Breast epithelium (tissue), 4 donors: ENCODE measurements around the gene ZNHIT2. TPM values are rescaled to one million over a fixed set of nuclear protein-coding genes. Genes with fewer than 3 reads are reported as not detected.

Source experiments
- DNase-seq, 2 donors: peaks; one replicate each; pipeline ENCODE4 v3.0.0-alpha.2; 2019; ENCODE audit warnings: low spot score in 2 of 2
- H3K27ac ChIP-seq, 2 donors: fragments of 200-600 bp; sonication (generic) in 1 of 2; one replicate each; pipeline ENCODE4 v1.5.1; 2016 to 2019; ENCODE audit warnings: mild to moderate bottlenecking in 1 of 2
- H3K27me3 ChIP-seq, 2 donors: fragments of 200-600 bp; sonication (generic) in 1 of 2; one replicate each; pipeline versions ENCODE4 v1.5.1 to v1.6.0; 2017 to 2019; ENCODE audit warnings: control low read depth in 1 of 2, mild to moderate bottlenecking in 1 of 2
- H3K36me3 ChIP-seq: fragments of 200-600 bp; one replicate; pipeline ENCODE4 v1.5.1; 2019
- H3K4me1 ChIP-seq, 2 donors: fragments of 200-600 bp; sonication (generic); one replicate each; pipeline ENCODE4 v1.5.1; 2016 to 2019; ENCODE audit warnings: control low read depth in 1 of 2
- H3K4me3 ChIP-seq, 3 donors: fragments of 200-600 bp; sonication (generic); 1 replicate in 2 of 3; 2 replicates in 1 of 3; pipeline ENCODE4 v1.5.1; 2016 to 2019; ENCODE audit warnings: mild to moderate bottlenecking in 3 of 3, moderate library complexity in 2 of 3
- H3K9me3 ChIP-seq, 2 donors: fragments of 200-600 bp; sonication (generic) in 1 of 2; one replicate each; pipeline ENCODE4 v1.5.1; 2016 to 2019; ENCODE audit warnings: control low read depth in 1 of 2
- CTCF ChIP-seq, 3 donors: fragments of 450-650 bp; IDR thresholded peaks; one replicate each; pipeline ENCODE4 v1.5.1; 2016 to 2017; ENCODE audit warnings: antibody characterized with exemption in 3 of 3, mild to moderate bottlenecking in 3 of 3, moderate library complexity in 3 of 3
- POLR2A ChIP-seq: fragments of 450-650 bp; IDR thresholded peaks from one replicate; pipeline ENCODE4 v1.6.1; 2016; ENCODE audit warnings: antibody characterized with exemption, mild to moderate bottlenecking, moderate library complexity
- POLR2AphosphoS5 ChIP-seq, 3 donors: sonication (generic); formaldehyde crosslinking; IDR thresholded peaks; one replicate each; pipeline ENCODE4 v1.6.1; 2017; ENCODE audit warnings: antibody characterized with exemption in 3 of 3
- intact Hi-C: fragments of 100-400 bp; cut with DNase I; formaldehyde crosslinking; loops from one replicate; pipeline ENCODE4 v1.15.1; 2023; ENCODE audit warnings: low total_unique reads
- total RNA-seq, 3 donors: library from RNA; depleted of rRNA; stranded (reverse); fragments of >200 nt; gene quantifications; one replicate each; pipeline ENCODE4 v1.1.0, GENCODE V29; 2016

The ZNHIT2 gene
- total RNA-seq, 3 donors from 2014 or later, result 14.6 to 23.3 (median 20.3) TPM

GRCh38 chr11:65126624-65127274 is 9.2 kb upstream of the ZNHIT2 start:
- H3K4me1 ChIP-seq, result no peaks in the 10 kb centered on the region
- H3K4me3 ChIP-seq, result no peak overlapping the region
- TF ChIP-seq CTCF (IDR thresholded peaks at IDR 0.05), result no peak
- TF ChIP-seq POLR2AphosphoS5 (IDR thresholded peaks at IDR 0.05), result no peak
- TF ChIP-seq POLR2A, result no peak
- DNase-seq, result no peak
- H3K27ac ChIP-seq, result no peak overlapping the region
- H3K9me3 ChIP-seq, result no peaks in the 10 kb centered on the region
- H3K36me3 ChIP-seq, result peaks cover 44% of the 10 kb centered on the region
- no peaks in the 10 kb centered on the region for H3K27me3 ChIP-seq
- intact Hi-C loops, result loop anchor here (10.0 kb wide), 1 partner anchor 58 kb away; the partner anchor contains the start of gene CAPN1

DNA sequence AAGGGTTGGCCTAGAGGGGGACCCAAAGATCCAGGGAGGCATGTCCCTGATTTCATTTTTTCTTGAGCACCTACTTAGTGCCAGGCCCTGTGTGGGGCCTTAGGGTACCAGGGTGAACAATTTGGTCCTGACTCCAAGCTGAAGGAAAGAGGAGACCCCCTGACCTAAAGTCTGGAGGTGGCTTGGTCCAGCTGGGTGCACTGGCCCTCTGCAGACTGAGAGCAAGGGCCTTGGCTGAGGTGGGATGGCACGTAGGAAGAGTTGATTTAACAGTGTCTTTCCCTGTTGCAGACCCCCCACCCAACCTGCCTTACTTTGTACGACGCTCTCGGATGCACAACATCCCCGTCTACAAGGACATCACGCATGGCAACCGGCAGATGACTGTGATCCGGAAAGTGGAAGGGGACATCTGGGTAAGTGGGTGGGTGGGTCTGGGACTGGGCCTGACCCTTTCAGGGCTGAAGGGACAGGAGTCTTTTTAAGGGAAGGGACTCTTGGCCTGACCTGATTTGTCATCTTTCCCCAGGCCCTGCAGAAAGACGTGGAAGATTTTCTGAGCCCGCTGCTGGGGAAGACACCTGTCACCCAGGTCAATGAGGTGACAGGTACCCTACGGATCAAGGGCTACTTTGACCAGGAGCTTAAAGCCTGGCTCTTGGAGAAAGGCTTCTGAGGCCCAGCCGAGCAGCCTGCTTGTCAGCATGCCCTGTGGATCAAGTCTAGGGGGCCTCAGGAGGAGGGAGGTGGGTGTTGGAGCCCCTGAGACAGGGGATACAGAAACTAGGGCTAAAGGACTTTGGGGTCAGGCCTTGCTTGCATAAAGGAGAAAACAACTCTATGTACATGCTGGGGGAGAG is 7.9 kb upstream of the ZNHIT2 start:
- DNase-seq, result no peak
- Histone ChIP-seq H3K4me3 (no peak overlapping the region), H3K27ac (no peak overlapping the region), H3K36me3 (peaks cover 36% of the 10 kb centered on the region), H3K9me3 (no peaks in the 10 kb centered on the region), H3K4me1 (peaks cover 5 to 7% of the 10 kb centered on the region in 2 donors), H3K27me3 (no peaks in the 10 kb centered on the region)
- intact Hi-C loops, result loop anchor here (10.0 kb wide), 1 partner anchor 59 kb away; the partner anchor contains the start of gene CAPN1
- TF ChIP-seq POLR2A (no peak), POLR2AphosphoS5 (IDR thresholded peaks at IDR 0.05) (no peak), CTCF (IDR thresholded peaks at IDR 0.05) (no peak)

DNA sequence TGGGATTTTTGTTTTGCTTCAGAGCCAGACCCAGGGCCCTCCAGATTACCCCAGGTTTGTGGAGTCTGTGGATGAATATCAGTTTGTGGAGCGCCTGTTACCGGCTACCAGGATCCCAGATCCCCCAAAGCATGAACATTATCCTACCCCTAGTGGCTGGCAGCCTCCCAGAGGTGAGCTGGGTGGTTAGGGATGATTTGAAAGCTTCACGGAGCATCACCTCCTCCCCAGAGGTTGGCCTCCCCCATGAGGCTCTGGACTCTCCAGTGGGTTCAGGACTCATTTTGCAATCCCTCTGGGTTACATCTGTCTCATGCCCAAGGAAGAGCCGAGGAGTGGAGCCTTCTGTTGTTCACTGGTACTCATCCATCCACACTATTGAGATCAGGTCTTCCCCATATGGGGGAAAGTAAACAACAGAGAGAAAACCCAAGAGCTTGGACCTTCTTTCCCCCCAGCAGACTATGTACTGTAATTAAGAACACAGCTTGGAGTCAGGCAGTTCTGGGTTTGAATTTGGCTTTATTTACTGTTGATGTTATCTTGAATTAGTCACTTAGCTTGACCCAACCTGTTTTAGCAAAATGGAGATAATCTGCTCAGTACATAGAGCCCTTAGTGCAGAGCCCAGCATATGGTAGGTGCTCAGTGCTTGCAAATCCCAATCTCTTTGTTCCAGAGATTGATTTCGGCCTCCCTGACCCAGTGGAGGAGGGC is 7.1 kb upstream of the ZNHIT2 start:
- no peak for DNase-seq
- intact Hi-C loops, result loop anchor here (10.0 kb wide), 1 partner anchor 60 kb away; the partner anchor contains the start of gene CAPN1
- TF ChIP-seq POLR2A (no peak), CTCF (IDR thresholded peaks at IDR 0.05) (no peak), POLR2AphosphoS5 (IDR thresholded peaks at IDR 0.05) (no peak)

GRCh38 chr11:65121865-65122696 is 4.6 kb upstream of the ZNHIT2 start, which contains the start of the genes FAU and MRPL49:
Gene FAU, minus strand, starts transcription at chr11:65122134. Its CDS starts 321 bp downstream, at chr11:65121813.
Gene MRPL49, plus strand, starts transcription at chr11:65122321. Its CDS starts 26 bp downstream, at chr11:65122347.
- intact Hi-C loops, result loop anchor here (10.0 kb wide), 1 partner anchor 63 kb away; the partner anchor contains the start of gene CAPN1
- peak within 1 kb of the TSS; percentile 94 to 99 for H3K27ac ChIP-seq
- H3K27me3 ChIP-seq, result no peaks in the 10 kb centered on the region
- DNase-seq, result peak; percentile 99
- H3K4me1 ChIP-seq, result peaks cover 5 to 7% of the 10 kb centered on the region in 2 donors
- H3K4me3 ChIP-seq, result peak within 1 kb of the TSS; percentile 84 to 88 (median 87)
- peak; percentile 93 to 97 (median 96) for TF ChIP-seq POLR2AphosphoS5 (IDR thresholded peaks at IDR 0.05)
- peak; percentile 80 for TF ChIP-seq POLR2A
- TF ChIP-seq CTCF (IDR thresholded peaks at IDR 0.05), result no peak
- no peaks in the 10 kb centered on the region for H3K9me3 ChIP-seq
- H3K36me3 ChIP-seq, result peaks cover 14% of the 10 kb centered on the region

More for the DNA sequence above, 7.1 kb upstream of the ZNHIT2 start:
- peaks cover 5 to 7% of the 10 kb centered on the region in 2 donors for H3K4me1 ChIP-seq
- H3K27me3 ChIP-seq, result no peaks in the 10 kb centered on the region
- no peaks in the 10 kb centered on the region for H3K9me3 ChIP-seq
- H3K36me3 ChIP-seq, result peaks cover 29% of the 10 kb centered on the region
- no peak overlapping the region for H3K27ac ChIP-seq
- H3K4me3 ChIP-seq, result no peak overlapping the region
